MCF 10A (cell line): ENCODE measurements around the gene SH3BP5. TPM values are rescaled to one million over a fixed set of nuclear protein-coding genes. Genes with fewer than 3 reads are reported as not detected.

Experiments used
- Bru-seq: library from RNA; stranded (reverse); fragments of 400-500 nt; gene quantifications from one replicate; lab custom pipeline; 2021; lab: Mats Ljungman, UMichigan
- BruChase-seq, 2 experiments: library from RNA; stranded (reverse); fragments of 400-500 nt; gene quantifications; one replicate each; lab custom pipeline; 2021; lab: Mats Ljungman, UMichigan
- BruUV-seq: library from RNA; stranded (reverse); fragments of 400-500 nt; replicated peaks from 2 replicates; lab custom pipeline; 2021; lab: Mats Ljungman, UMichigan
- CTCF ChIA-PET: fragments of 300-600 bp; sonication (Branson Sonifier 250); formaldehyde crosslinking; extraction: SDS; loops from one replicate; lab custom pipeline; 2021; ENCODE audit warnings: antibody characterized with exemption, inconsistent platforms; lab: Yijun Ruan, JAX
- POLR2A ChIA-PET: fragments of 300-600, 350-650 bp; sonication (Branson Sonifier 250); formaldehyde crosslinking; extraction: SDS; loops from one replicate; lab custom pipeline; 2020; ENCODE audit warnings: antibody characterized with exemption, inconsistent platforms; lab: Yijun Ruan, JAX
- DNase-seq: peaks from one replicate; pipeline ENCODE4 v3.0.0-alpha.2; 2018; ENCODE audit not compliant: unreplicated experiment
- H3K27ac Mint-ChIP-seq: one replicate; pipeline ENCODE4 v1.8.0; 2022; ENCODE audit warnings: mild to moderate bottlenecking, low read depth, mixed read lengths; ENCODE audit not compliant: unreplicated experiment
- H3K27me3 Mint-ChIP-seq: one replicate; pipeline ENCODE4 v1.8.0; 2022; ENCODE audit warnings: mixed read lengths; ENCODE audit not compliant: insufficient read depth, unreplicated experiment
- H3K36me3 Mint-ChIP-seq: one replicate; pipeline ENCODE4 v1.8.0; 2022; ENCODE audit warnings: mild to moderate bottlenecking, moderate library complexity, mixed read lengths; ENCODE audit not compliant: insufficient read depth, unreplicated experiment
- H3K4me1 Mint-ChIP-seq: one replicate; pipeline ENCODE4 v1.8.0; 2022; ENCODE audit warnings: mixed read lengths; ENCODE audit not compliant: insufficient read depth, unreplicated experiment
- H3K4me3 Mint-ChIP-seq: one replicate; pipeline ENCODE4 v1.8.0; 2022; ENCODE audit warnings: mild to moderate bottlenecking, moderate library complexity, mixed read lengths; ENCODE audit not compliant: unreplicated experiment
- H3K9me3 Mint-ChIP-seq: one replicate; pipeline ENCODE4 v1.8.0; 2022; ENCODE audit warnings: mixed read lengths; ENCODE audit not compliant: unreplicated experiment
- CTCF ChIP-seq: fragments of 200-600 bp; IDR thresholded peaks from one replicate; pipeline ENCODE4 v1.8.0; 2022; ENCODE audit warnings: antibody characterized with exemption, mild to moderate bottlenecking; ENCODE audit not compliant: unreplicated experiment
- intact Hi-C: fragments of 100-400 bp; cut with micrococcal nuclease; formaldehyde crosslinking; loops from 2 replicates; pipeline ENCODE4 v1.14.1; 2022
- long read RNA-seq: library from polyadenylated mRNA; stranded (forward); transcript quantifications from one replicate; pipeline ENCODE4 v2.0.0, GENCODE V29; 2022
- total RNA-seq: library from RNA; stranded (reverse); gene quantifications from 2 replicates; pipeline ENCODE4 v1.2.3, GENCODE V29; 2022

SH3BP5 gene
- total RNA-seq (8.4 and 8.8 TPM in 2 replicates), Bru-seq, nascent RNA (percentile 44 among the genes with signal in this experiment), BruChase-seq, experiment 1, labeled RNA remaining after a 6-hour chase (percentile 43 among the genes with signal in this experiment), BruChase-seq, experiment 2, labeled RNA remaining after a 2-hour chase (percentile 41 among the genes with signal in this experiment)
- long read RNA-seq, partial matches to known transcripts: 1 of 5 reads
- long read RNA-seq, other reads (novel, unspliced or antisense): 2 of 5 reads

DNA sequence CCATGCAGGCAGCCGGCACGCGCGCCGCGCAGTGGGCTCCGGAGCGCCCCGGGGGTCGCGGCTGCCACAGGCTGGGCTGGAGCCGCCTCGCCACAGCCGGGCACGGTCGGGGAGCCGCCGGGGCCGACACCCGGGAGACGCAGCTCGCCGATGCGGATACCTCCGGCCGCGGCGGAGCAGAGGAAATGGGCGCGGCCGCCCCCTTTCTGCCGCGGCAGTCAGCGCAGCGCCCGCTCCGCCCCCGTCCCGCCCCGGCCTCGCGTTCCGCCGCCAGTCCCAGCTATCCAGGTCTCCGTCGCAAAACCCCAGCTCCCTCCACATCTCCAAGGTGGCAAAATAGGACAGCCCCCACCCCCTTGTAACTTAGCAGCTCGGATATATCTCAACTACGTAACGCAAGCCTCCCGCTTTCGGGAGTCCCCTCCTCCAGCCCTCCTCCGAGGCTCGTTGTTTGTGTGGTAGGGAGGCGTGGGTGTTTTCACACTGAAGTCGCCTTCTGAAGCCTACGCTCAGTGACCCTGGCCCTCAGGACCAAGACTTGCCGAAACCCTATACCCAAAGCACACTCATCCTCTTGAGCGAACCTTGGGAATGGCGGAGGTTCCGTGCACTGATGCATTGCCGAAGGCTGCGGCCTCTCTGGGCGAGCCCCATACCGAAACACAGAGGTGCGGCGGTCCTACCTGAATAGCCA is at the start of gene SH3BP5:
TSS of gene SH3BP5 (minus strand) at position 182 of the 694 bp plus-strand sequence. CDS start at position 4, 178 bp downstream.
- Mint-ChIP-seq H3K27me3 (no peaks in the 10 kb centered on the region), H3K27ac (peak within 1 kb of the TSS; percentile 75), H3K4me1 (no peaks in the 10 kb centered on the region), H3K36me3 (peaks cover 7% of the 10 kb centered on the region), H3K4me3 (peak within 1 kb of the TSS; percentile 89), H3K9me3 (no peaks in the 10 kb centered on the region)
- ChIA-PET CTCF (interaction anchor here (0.5 to 7.6 kb wide), 31 partner anchors 9 to 1378 kb away, joined by 3 to 104 read pairs (median 3); no protein-coding TSS in a partner anchor), POLR2A (interaction anchor here (0.6 to 6.0 kb wide), 12 partner anchors 12 to 1154 kb away, joined by 3 to 74 read pairs (median 4); partner anchors contain the start of genes LSM3 and XPC)
- peak; percentile 53 for TF ChIP-seq CTCF
- intact Hi-C loops: loop anchor here (1.0 kb wide), 2 partner anchors 46 to 64 kb away; no protein-coding TSS in a partner anchor
- no TSS peak for BruUV-seq
- peak; percentile 63 for DNase-seq

GRCh38 chr3:15380980-15381890 is 48.8 kb upstream of the SH3BP5 start:
- Mint-ChIP-seq H3K27ac (no peak overlapping the region), H3K36me3 (peaks cover 7% of the 10 kb centered on the region), H3K4me3 (no peak overlapping the region), H3K27me3 (no peaks in the 10 kb centered on the region), H3K9me3 (no peaks in the 10 kb centered on the region), H3K4me1 (no peaks in the 10 kb centered on the region)
- POLR2A ChIA-PET: interaction anchor here (1.6 kb wide), 1 partner anchor 112 kb away, joined by 6 read pairs; no protein-coding TSS in a partner anchor
- intact Hi-C loops: no loop called here
- CTCF ChIA-PET: interaction anchor here (0.7 to 7.3 kb wide), 5 partner anchors 24 to 889 kb away, joined by 3 to 183 read pairs (median 4); no protein-coding TSS in a partner anchor
- DNase-seq: no peak
- TF ChIP-seq CTCF: no peak
- BruUV-seq: no TSS peak

DNA sequence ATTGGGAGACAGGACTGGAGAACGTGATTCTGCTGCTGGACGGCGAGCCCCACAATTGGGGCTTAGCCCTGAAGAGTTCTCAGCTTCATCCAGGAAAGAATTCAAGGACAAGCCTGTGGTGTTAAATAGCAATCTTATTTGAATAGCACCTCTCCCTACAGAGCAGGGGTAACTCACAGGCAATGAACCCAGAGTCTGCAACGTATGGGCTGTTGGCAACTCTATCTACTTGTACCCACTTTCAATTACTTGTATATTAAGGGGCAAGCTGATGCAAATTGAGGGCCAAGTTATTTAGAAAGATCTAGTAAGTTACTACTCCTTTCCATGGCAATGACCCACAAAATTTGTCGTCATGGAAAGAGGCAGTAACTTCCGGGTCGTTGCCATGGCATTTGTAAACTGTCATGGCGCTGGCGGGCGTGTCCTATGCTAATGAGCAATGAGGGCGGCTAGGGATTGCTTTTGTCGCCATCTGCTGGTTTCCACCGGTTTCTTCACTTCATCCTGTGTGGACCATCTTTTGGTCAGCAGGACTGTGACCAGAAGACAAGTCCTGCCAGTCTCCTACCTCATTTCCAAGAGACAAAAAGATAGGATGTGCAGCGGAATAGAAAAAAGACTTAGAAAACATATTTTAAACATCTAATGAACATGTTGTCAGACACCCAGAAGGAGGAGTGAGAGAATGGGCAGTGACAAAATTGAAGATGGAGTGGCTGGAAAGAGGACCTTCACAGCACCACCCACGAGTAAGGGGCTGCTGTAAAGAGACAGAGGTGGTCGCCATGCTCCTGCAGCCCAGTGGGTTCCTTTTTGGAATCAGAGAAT is 45.8 kb upstream of the SH3BP5 start:
- Mint-ChIP-seq H3K9me3 (no peaks in the 10 kb centered on the region), H3K4me3 (no peak overlapping the region), H3K27ac (no peak overlapping the region), H3K4me1 (no peaks in the 10 kb centered on the region), H3K27me3 (no peaks in the 10 kb centered on the region), H3K36me3 (peaks cover 15% of the 10 kb centered on the region)
- no TSS peak for BruUV-seq
- ChIA-PET POLR2A (interaction anchor here (0.9 to 2.7 kb wide), 6 partner anchors 14 to 172 kb away, joined by 3 to 17 read pairs (median 3); partner anchors contain the start of genes CAPN7 and SH3BP5), CTCF (interaction anchor here (0.6 to 7.3 kb wide), 23 partner anchors 10 to 259 kb away, joined by 3 to 183 read pairs (median 4); partner anchors contain the start of gene SH3BP5)
- intact Hi-C loops: loop anchor here (1.0 to 10.0 kb wide), 5 partner anchors 46 to 273 kb away; partner anchors contain the start of genes CAPN7 and SH3BP5
- peak; percentile 96 for DNase-seq
- peak; percentile 86 for TF ChIP-seq CTCF
